Stimulated activated naive CD8-positive, alpha-beta T cell treated with anti-CD3 and anti-CD28 coated beads, Interleukin-15, Interleukin-2, amounts not matched to agents 100 ng/mL and 50 ng/mL, for 24 hours (primary cell): ENCODE data around the gene TMEM63A.

Source experiments
- H3K27ac Mint-ChIP-seq: one replicate; pipeline ENCODE4 v1.8.0; 2021; ENCODE audit warnings: mild to moderate bottlenecking, mixed read lengths
- H3K27me3 Mint-ChIP-seq: one replicate; pipeline ENCODE4 v1.8.0; 2021; ENCODE audit warnings: mixed read lengths
- H3K36me3 Mint-ChIP-seq: one replicate; pipeline ENCODE4 v1.8.0; 2021; ENCODE audit warnings: low read depth, mixed read lengths
- H3K4me1 Mint-ChIP-seq: one replicate; pipeline ENCODE4 v1.8.0; 2021; ENCODE audit warnings: low read depth, mixed read lengths
- H3K4me3 Mint-ChIP-seq: one replicate; pipeline ENCODE4 v1.8.0; 2021; ENCODE audit warnings: mild to moderate bottlenecking, mixed read lengths
- H3K9me3 Mint-ChIP-seq: one replicate; pipeline ENCODE4 v1.8.0; 2021; ENCODE audit warnings: mixed read lengths

Gene TMEM63A

GRCh38 chr1:225917101-225917500 lies 34.9 kb upstream of the TMEM63A start:
- Mint-ChIP-seq H3K27me3 (no peaks in the 10 kb centered on the region), H3K27ac (peak overlapping the region; percentile 27), H3K9me3 (no peaks in the 10 kb centered on the region), H3K4me3 (no peak overlapping the region), H3K36me3 (peaks cover 44% of the 10 kb centered on the region), H3K4me1 (peaks cover 26% of the 10 kb centered on the region)

- no peak overlapping the region for H3K4me3 Mint-ChIP-seq
- peaks cover 38% of the 10 kb centered on the region for H3K36me3 Mint-ChIP-seq
- H3K9me3 Mint-ChIP-seq = no peaks in the 10 kb centered on the region
- H3K4me1 Mint-ChIP-seq = peaks cover 19% of the 10 kb centered on the region
- H3K27me3 Mint-ChIP-seq = no peaks in the 10 kb centered on the region
- H3K27ac Mint-ChIP-seq = no peak overlapping the region
These were observed 33.4 kb upstream of the TMEM63A start for GRCh38 chr1:225915538-225915991.

GRCh38 chr1:225914947-225915346 lies 32.8 kb upstream of the TMEM63A start:
- Mint-ChIP-seq H3K36me3 (peaks cover 34% of the 10 kb centered on the region), H3K27me3 (no peaks in the 10 kb centered on the region), H3K27ac (no peak overlapping the region), H3K9me3 (no peaks in the 10 kb centered on the region), H3K4me1 (peaks cover 19% of the 10 kb centered on the region), H3K4me3 (no peak overlapping the region)

GRCh38 chr1:225914391-225914790 lies 32.2 kb upstream of the TMEM63A start:
- Mint-ChIP-seq H3K27me3 (no peaks in the 10 kb centered on the region), H3K4me1 (peaks cover 19% of the 10 kb centered on the region), H3K4me3 (no peak overlapping the region), H3K27ac (no peak overlapping the region), H3K36me3 (peaks cover 28% of the 10 kb centered on the region), H3K9me3 (no peaks in the 10 kb centered on the region)

- no peaks in the 10 kb centered on the region for H3K27me3 Mint-ChIP-seq
- H3K36me3 Mint-ChIP-seq = peaks cover 8% of the 10 kb centered on the region
- H3K4me1 Mint-ChIP-seq = peaks cover 18% of the 10 kb centered on the region
- H3K9me3 Mint-ChIP-seq = no peaks in the 10 kb centered on the region
- no peak overlapping the region for H3K4me3 Mint-ChIP-seq
- no peak overlapping the region for H3K27ac Mint-ChIP-seq
These were observed 29.3 kb upstream of the TMEM63A start for GRCh38 chr1:225911191-225912130.

- Mint-ChIP-seq H3K36me3 (no peaks in the 10 kb centered on the region), H3K4me3 (no peak overlapping the region), H3K27me3 (no peaks in the 10 kb centered on the region), H3K9me3 (no peaks in the 10 kb centered on the region), H3K27ac (no peak overlapping the region), H3K4me1 (peaks cover 28% of the 10 kb centered on the region)
These were observed 27.3 kb upstream of the TMEM63A start for GRCh38 chr1:225909477-225909876.

- Mint-ChIP-seq H3K9me3 (no peaks in the 10 kb centered on the region), H3K27ac (no peak overlapping the region), H3K4me1 (peaks cover 28% of the 10 kb centered on the region), H3K4me3 (no peak overlapping the region), H3K36me3 (no peaks in the 10 kb centered on the region), H3K27me3 (no peaks in the 10 kb centered on the region)
These were observed 26.6 kb upstream of the TMEM63A start for GRCh38 chr1:225908773-225909172.

GRCh38 chr1:225908013-225908640 lies 25.9 kb upstream of the TMEM63A start:
- H3K4me1 Mint-ChIP-seq = peaks cover 28% of the 10 kb centered on the region
- no peak overlapping the region for H3K4me3 Mint-ChIP-seq
- no peaks in the 10 kb centered on the region for H3K9me3 Mint-ChIP-seq
- no peak overlapping the region for H3K27ac Mint-ChIP-seq
- no peaks in the 10 kb centered on the region for H3K27me3 Mint-ChIP-seq
- no peaks in the 10 kb centered on the region for H3K36me3 Mint-ChIP-seq

GRCh38 chr1:225907341-225907740 lies 25.2 kb upstream of the TMEM63A start:
- Mint-ChIP-seq H3K36me3 (no peaks in the 10 kb centered on the region), H3K4me1 (peaks cover 28% of the 10 kb centered on the region), H3K27me3 (no peaks in the 10 kb centered on the region), H3K27ac (no peak overlapping the region), H3K4me3 (no peak overlapping the region), H3K9me3 (no peaks in the 10 kb centered on the region)

GRCh38 chr1:225906467-225906866 lies 24.3 kb upstream of the TMEM63A start:
- Mint-ChIP-seq H3K27ac (no peak overlapping the region), H3K27me3 (no peaks in the 10 kb centered on the region), H3K4me3 (no peak overlapping the region), H3K36me3 (no peaks in the 10 kb centered on the region), H3K4me1 (peaks cover 28% of the 10 kb centered on the region), H3K9me3 (no peaks in the 10 kb centered on the region)

- H3K4me3 Mint-ChIP-seq = no peak overlapping the region
- no peaks in the 10 kb centered on the region for H3K9me3 Mint-ChIP-seq
- H3K36me3 Mint-ChIP-seq = no peaks in the 10 kb centered on the region
- no peaks in the 10 kb centered on the region for H3K27me3 Mint-ChIP-seq
- no peak overlapping the region for H3K27ac Mint-ChIP-seq
- H3K4me1 Mint-ChIP-seq = peaks cover 18% of the 10 kb centered on the region
These were observed 21.4 kb upstream of the TMEM63A start for GRCh38 chr1:225903623-225904022.

- Mint-ChIP-seq H3K36me3 (no peaks in the 10 kb centered on the region), H3K9me3 (no peaks in the 10 kb centered on the region), H3K27ac (no peak overlapping the region), H3K27me3 (no peaks in the 10 kb centered on the region), H3K4me3 (no peak overlapping the region), H3K4me1 (peaks cover 38% of the 10 kb centered on the region)
These were observed 17.1 kb upstream of the TMEM63A start for GRCh38 chr1:225899044-225899925.

- Mint-ChIP-seq H3K4me3 (peak overlapping the region; percentile 41), H3K4me1 (peaks cover 38% of the 10 kb centered on the region), H3K9me3 (no peaks in the 10 kb centered on the region), H3K27ac (peak overlapping the region; percentile 82), H3K36me3 (no peaks in the 10 kb centered on the region), H3K27me3 (no peaks in the 10 kb centered on the region)
These were observed 15.7 kb upstream of the TMEM63A start for GRCh38 chr1:225897595-225898514.
